Embryonic facial prominence (tissue), 1 donor: ENCODE measurements around the gene CAMKMT.
"Not testable (repeated sequence)": the region's sequence is repeated elsewhere in the genome, so short reads cannot be mapped to it uniquely, and the experiment has no call there.

Experiments
- DNase-seq: peaks from one replicate; pipeline ENCODE4 v3.0.0-alpha.2; 2016; ENCODE audit errors: extremely low spot score

CAMKMT gene

GRCh38 chr2:44549856-44550255 is 188.1 kb downstream of the CAMKMT start:
- DNase-seq = no peak

GRCh38 chr2:44550561-44550960 is 188.8 kb downstream of the CAMKMT start:
- no peak for DNase-seq

- no peak for DNase-seq
These were observed 189.8 kb downstream of the CAMKMT start for GRCh38 chr2:44551497-44551896.

GRCh38 chr2:44553456-44553855 is 191.7 kb downstream of the CAMKMT start:
- no peak for DNase-seq

GRCh38 chr2:44555700-44556099 is 194.0 kb downstream of the CAMKMT start:
- DNase-seq = no peak

GRCh38 chr2:44559108-44559507 is 197.4 kb downstream of the CAMKMT start:
- DNase-seq = no peak

- no peak for DNase-seq
These were observed 198.6 kb downstream of the CAMKMT start for GRCh38 chr2:44560352-44560751.

- no peak for DNase-seq
These were observed 199.2 kb downstream of the CAMKMT start for GRCh38 chr2:44560941-44561340.

GRCh38 chr2:44562737-44563136 is 201.0 kb downstream of the CAMKMT start:
- no peak for DNase-seq

GRCh38 chr2:44564752-44565151 is 203.0 kb downstream of the CAMKMT start:
- no peak for DNase-seq

- no peak for DNase-seq
These were observed 204.3 kb downstream of the CAMKMT start for GRCh38 chr2:44566059-44566458.

GRCh38 chr2:44569491-44569890 is 207.7 kb downstream of the CAMKMT start:
- no peak for DNase-seq

GRCh38 chr2:44570271-44570670 is 208.5 kb downstream of the CAMKMT start:
- DNase-seq = no peak

- DNase-seq = no peak
These were observed 209.0 kb downstream of the CAMKMT start for GRCh38 chr2:44570777-44571176.

GRCh38 chr2:44572196-44572900 is 210.6 kb downstream of the CAMKMT start:
- no peak for DNase-seq

GRCh38 chr2:44573996-44574395 is 212.2 kb downstream of the CAMKMT start:
- DNase-seq = no peak

- DNase-seq = no peak
These were observed 216.8 kb downstream of the CAMKMT start for GRCh38 chr2:44578471-44579093.

- DNase-seq = no peak
These were observed 217.5 kb downstream of the CAMKMT start for GRCh38 chr2:44579115-44579836.

- no peak for DNase-seq
These were observed 218.1 kb downstream of the CAMKMT start for GRCh38 chr2:44579837-44580230.

GRCh38 chr2:44580875-44581515 is 219.2 kb downstream of the CAMKMT start:
- DNase-seq = no peak

GRCh38 chr2:44582363-44583008 is 220.7 kb downstream of the CAMKMT start:
- no peak for DNase-seq

- DNase-seq = not testable (repeated sequence)
These were observed 233.9 kb downstream of the CAMKMT start for GRCh38 chr2:44595615-44596014.
